ENCODE measurements around the gene MYRF. TPM values are rescaled to one million over a fixed set of nuclear protein-coding genes. Genes with fewer than 3 reads are reported as not detected.
A peak's percentile ranks its signal among the peaks of the same experiment; 100 is the strongest.

The MYRF gene
- total RNA-seq, 4 donors from 2014 or later = 0.24 to 2.8 (median 0.83) TPM

DNA sequence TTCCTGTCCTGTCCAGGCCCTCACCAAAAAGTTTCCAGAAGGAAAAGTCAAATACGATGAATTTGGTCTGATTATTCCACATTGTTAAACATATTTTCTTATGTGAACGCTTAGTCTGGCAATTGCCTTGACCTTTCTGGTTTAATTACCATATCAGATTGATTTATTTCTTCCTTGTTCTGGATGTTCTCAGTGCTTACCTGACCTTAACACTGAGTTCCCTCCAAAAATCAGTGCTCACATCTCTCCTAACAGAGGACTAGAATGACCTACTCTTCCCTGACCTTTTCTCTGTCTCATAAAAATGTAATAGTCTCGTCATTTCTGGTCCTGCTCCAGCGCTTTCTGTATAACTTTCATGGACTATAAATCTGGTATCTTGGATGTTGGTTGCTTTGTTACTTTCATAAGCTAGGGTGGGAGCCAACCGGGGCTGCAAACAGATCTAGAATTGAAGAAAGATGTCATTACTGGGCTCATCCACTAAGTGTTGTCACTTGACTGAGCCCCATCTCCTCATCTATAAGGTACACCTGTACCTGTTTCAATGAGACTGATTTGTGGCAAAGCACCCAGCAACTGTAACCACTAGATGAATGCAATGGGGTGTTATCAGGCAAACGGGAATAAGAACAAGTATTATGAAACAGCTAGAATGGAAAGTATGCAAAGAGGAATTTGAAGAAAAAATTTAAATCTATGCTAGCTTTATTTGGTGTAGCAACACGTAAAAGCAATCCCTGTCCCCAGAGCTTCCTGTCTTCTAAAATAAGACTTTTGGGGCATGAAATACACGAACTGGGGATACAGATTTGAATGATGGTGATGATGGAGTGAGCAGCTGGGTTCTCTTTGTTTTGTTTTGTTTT lies 78.0 kb downstream of the MYRF start:
- DNase-seq (ENCODE audit: low spot score in 2 of 2) = no peak
- Histone ChIP-seq H3K27me3 (peaks cover 22% of the 10 kb centered on the region), H3K36me3 (no peaks in the 10 kb centered on the region), H3K4me3 (peak overlapping the region; percentile 53), H3K4me1 (peaks cover 52% of the 10 kb centered on the region), H3K9me3 (no peaks in the 10 kb centered on the region), H3K27ac (peak overlapping the region; percentile 70)
- WGBS = 62% methylated on average over 8 of the region's 8 CpGs
- TF ChIP-seq EP300 (IDR thresholded peaks at IDR 0.05) (no peak), POLR2A (IDR thresholded peaks at IDR 0.05) (no peak), POLR2AphosphoS5 (IDR thresholded peaks at IDR 0.05) (no peak)
- TF ChIP-seq, protein P1, sequence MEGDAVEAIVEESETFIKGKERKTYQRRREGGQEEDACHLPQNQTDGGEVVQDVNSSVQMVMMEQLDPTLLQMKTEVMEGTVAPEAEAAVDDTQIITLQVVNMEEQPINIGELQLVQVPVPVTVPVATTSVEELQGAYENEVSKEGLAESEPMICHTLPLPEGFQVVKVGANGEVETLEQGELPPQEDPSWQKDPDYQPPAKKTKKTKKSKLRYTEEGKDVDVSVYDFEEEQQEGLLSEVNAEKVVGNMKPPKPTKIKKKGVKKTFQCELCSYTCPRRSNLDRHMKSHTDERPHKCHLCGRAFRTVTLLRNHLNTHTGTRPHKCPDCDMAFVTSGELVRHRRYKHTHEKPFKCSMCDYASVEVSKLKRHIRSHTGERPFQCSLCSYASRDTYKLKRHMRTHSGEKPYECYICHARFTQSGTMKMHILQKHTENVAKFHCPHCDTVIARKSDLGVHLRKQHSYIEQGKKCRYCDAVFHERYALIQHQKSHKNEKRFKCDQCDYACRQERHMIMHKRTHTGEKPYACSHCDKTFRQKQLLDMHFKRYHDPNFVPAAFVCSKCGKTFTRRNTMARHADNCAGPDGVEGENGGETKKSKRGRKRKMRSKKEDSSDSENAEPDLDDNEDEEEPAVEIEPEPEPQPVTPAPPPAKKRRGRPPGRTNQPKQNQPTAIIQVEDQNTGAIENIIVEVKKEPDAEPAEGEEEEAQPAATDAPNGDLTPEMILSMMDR (IDR thresholded peaks at IDR 0.05) = no peak

DNA sequence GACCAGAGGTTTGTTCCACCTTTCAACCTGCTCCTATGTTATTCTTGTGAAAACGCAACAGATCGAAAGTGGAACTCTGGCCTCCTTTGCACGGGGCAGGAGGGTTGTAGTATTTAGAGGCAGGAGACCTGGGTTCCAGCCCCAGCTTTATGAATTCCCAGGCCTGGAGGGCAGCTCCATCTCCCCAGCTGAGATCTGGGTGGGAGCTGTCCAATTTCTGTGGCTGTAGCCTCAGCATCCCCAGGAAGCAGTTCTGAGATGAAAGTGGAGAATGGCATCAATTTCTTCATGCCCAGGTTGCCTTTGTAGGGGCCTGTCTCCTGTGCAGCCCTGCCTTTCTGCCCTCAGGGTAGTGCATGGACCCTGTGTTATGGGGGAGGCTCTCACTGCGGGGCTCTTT lies 79.8 kb downstream of the MYRF start:
- Histone ChIP-seq H3K9me3 (no peaks in the 10 kb centered on the region), H3K27me3 (peaks cover 22% of the 10 kb centered on the region), H3K36me3 (no peaks in the 10 kb centered on the region), H3K27ac (no peak overlapping the region), H3K4me1 (peaks cover 54% of the 10 kb centered on the region), H3K4me3 (no peak overlapping the region)
- DNase-seq (ENCODE audit: low spot score in 2 of 2) = no peak
- TF ChIP-seq, protein P1 (IDR thresholded peaks at IDR 0.05) = no peak
- TF ChIP-seq POLR2A (IDR thresholded peaks at IDR 0.05) = no peak
- no peak for TF ChIP-seq POLR2AphosphoS5 (IDR thresholded peaks at IDR 0.05)
- TF ChIP-seq EP300 (IDR thresholded peaks at IDR 0.05) = no peak
- 79% methylated on average over 3 of the region's 4 CpGs for WGBS

DNA sequence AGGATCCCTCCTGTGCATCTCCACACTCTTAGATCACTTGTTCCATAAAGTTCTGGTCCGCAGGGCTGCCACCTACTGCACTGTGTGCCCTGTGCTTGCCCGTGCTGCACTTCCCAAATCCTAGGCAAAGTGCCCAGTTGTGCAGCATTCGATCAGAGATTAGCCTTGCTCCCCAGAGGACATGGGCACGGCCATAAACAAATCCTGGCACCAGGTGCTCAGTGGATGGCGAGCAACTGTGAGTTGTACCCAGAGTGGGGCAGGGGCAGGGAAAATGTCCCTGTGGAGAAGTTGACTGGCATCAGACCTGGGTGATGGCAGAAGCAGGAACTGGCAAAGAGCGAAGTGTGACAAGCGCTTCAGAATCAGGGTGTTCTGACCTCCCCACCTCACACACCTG lies 80.3 kb downstream of the MYRF start:
- 66% methylated on average over 7 of the region's 7 CpGs for WGBS
- H3K4me1 ChIP-seq = peaks cover 50% of the 10 kb centered on the region

DNA sequence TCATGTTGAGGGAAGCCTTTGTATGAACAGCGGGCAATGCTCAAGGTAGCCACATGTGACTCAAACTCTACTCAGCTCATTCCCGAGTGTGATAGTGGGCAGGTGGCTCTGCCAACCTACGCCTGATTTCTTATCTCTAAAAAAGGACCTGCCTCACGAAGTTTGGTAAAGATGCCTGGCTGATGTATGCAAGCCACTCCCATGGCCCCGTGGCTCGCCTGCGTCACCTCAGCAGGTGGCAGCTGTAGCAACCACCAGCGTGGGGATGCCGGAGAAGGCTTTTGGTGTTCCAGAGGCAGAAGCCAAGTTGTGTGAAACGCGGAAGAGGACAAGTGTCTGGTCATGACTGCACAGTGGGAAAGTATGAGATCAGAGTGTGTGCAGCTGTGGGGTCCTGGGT lies 81.0 kb downstream of the MYRF start:
- peaks cover 42% of the 10 kb centered on the region for H3K4me1 ChIP-seq
- H3K4me3 ChIP-seq = no peak overlapping the region
- H3K27ac ChIP-seq = no peak overlapping the region
- no peak for DNase-seq (ENCODE audit: low spot score in 2 of 2)
- H3K36me3 ChIP-seq = peaks cover 1% of the 10 kb centered on the region
- H3K27me3 ChIP-seq = peaks cover 10% of the 10 kb centered on the region
- 88% methylated on average over 9 of the region's 11 CpGs for WGBS
- no peaks in the 10 kb centered on the region for H3K9me3 ChIP-seq
- TF ChIP-seq, protein P1 (IDR thresholded peaks at IDR 0.05) = no peak
- no peak for TF ChIP-seq POLR2A (IDR thresholded peaks at IDR 0.05)
- TF ChIP-seq POLR2AphosphoS5 (IDR thresholded peaks at IDR 0.05) = no peak
- TF ChIP-seq EP300 (IDR thresholded peaks at IDR 0.05) = no peak

More for the DNA sequence above, 80.3 kb downstream of the MYRF start:
- no peaks in the 10 kb centered on the region for H3K9me3 ChIP-seq
- H3K27ac ChIP-seq = no peak overlapping the region
- H3K36me3 ChIP-seq = no peaks in the 10 kb centered on the region
- TF ChIP-seq POLR2AphosphoS5 (IDR thresholded peaks at IDR 0.05) = no peak
- no peak for TF ChIP-seq POLR2A (IDR thresholded peaks at IDR 0.05)
- TF ChIP-seq, protein P1 (IDR thresholded peaks at IDR 0.05) = no peak
- no peak for TF ChIP-seq EP300 (IDR thresholded peaks at IDR 0.05)
- DNase-seq (ENCODE audit: low spot score in 2 of 2) = no peak
- peaks cover 16% of the 10 kb centered on the region for H3K27me3 ChIP-seq
- H3K4me3 ChIP-seq = no peak overlapping the region

DNA sequence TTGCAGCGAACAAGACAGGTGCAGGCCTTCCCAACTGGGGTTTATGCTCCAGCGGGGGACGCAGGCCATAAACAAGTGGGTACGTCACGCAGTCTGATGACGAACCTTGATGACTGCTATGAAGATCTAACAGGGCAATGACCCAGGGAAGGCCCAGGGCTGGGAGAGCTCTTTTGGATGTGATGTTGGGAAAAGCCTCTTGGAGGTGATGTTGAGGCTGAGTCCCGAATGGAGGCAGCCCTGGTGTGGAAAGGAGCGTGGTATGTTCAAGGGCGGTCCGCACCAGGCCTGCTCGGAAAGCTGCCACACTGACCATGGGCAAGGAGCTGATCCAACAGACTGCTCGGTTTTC lies 81.5 kb downstream of the MYRF start:
- no peaks in the 10 kb centered on the region for H3K9me3 ChIP-seq
- peaks cover 38% of the 10 kb centered on the region for H3K4me1 ChIP-seq

More for the DNA sequence above, 81.5 kb downstream of the MYRF start:
- Histone ChIP-seq H3K27ac (peak overlapping the region; percentile 64), H3K4me3 (no peak overlapping the region), H3K36me3 (peaks cover 4% of the 10 kb centered on the region), H3K27me3 (peaks cover 6% of the 10 kb centered on the region)
- DNase-seq (ENCODE audit: low spot score in 2 of 2) = no peak
- WGBS = 89% methylated on average over 8 of the region's 12 CpGs
- TF ChIP-seq POLR2AphosphoS5 (IDR thresholded peaks at IDR 0.05) (no peak), EP300 (IDR thresholded peaks at IDR 0.05) (no peak), POLR2A (IDR thresholded peaks at IDR 0.05) (no peak)
- TF ChIP-seq, protein P1 (IDR thresholded peaks at IDR 0.05) = no peak
